Nephron progenitor cell (in vitro differentiated cells): ENCODE data around the gene CYP2C8.
"Not testable (repeated sequence)": the region's sequence is repeated elsewhere in the genome, so short reads cannot be mapped to it uniquely, and the experiment has no call there.

Experiments used
- DNase-seq: peaks from one replicate; pipeline ENCODE4 v3.0.0; 2021
- H3K27ac Mint-ChIP-seq: 2 replicates; pipeline ENCODE4 v1.8.0; 2021; ENCODE audit warnings: mild to moderate bottlenecking, moderate library complexity, mixed read lengths
- H3K27me3 Mint-ChIP-seq: 2 replicates; pipeline ENCODE4 v1.8.0; 2021; ENCODE audit warnings: mild to moderate bottlenecking, low read depth, mixed read lengths; ENCODE audit not compliant: poor library complexity
- H3K36me3 Mint-ChIP-seq: 2 replicates; pipeline ENCODE4 v1.8.0; 2021; ENCODE audit warnings: low read depth, mixed read lengths
- H3K4me1 Mint-ChIP-seq: 2 replicates; pipeline ENCODE4 v1.8.0; 2021; ENCODE audit warnings: mixed read lengths
- H3K4me3 Mint-ChIP-seq: 2 replicates; pipeline ENCODE4 v1.8.0; 2021; ENCODE audit warnings: mild to moderate bottlenecking, moderate library complexity, mixed read lengths
- H3K9me3 Mint-ChIP-seq: 2 replicates; pipeline ENCODE4 v1.8.0; 2021; ENCODE audit warnings: mild to moderate bottlenecking, moderate library complexity, mixed read lengths
- CTCF ChIP-seq: fragments of 200-600 bp; sonication (generic); IDR thresholded peaks from 2 replicates; pipeline ENCODE4 v1.5.0; 2021; ENCODE audit warnings: antibody characterized with exemption

The CYP2C8 gene

GRCh38 chr10:95069286-95069685 is at the start of gene CYP2C8:
CYP2C8 (minus strand) TSS chr10:95069497; CDS start chr10:95069402, 95 bp downstream.
- peaks cover 5% of the 10 kb centered on the region for H3K27me3 Mint-ChIP-seq
- no peaks in the 10 kb centered on the region for H3K4me1 Mint-ChIP-seq
- no peak within 1 kb of the TSS for H3K4me3 Mint-ChIP-seq
- DNase-seq: no peak
- peaks cover 5% of the 10 kb centered on the region for H3K9me3 Mint-ChIP-seq
- TF ChIP-seq CTCF: no peak
- H3K27ac Mint-ChIP-seq: no peak within 1 kb of the TSS
- peaks cover 5% of the 10 kb centered on the region for H3K36me3 Mint-ChIP-seq

GRCh38 chr10:95116869-95117269 is 47.6 kb upstream of the CYP2C8 start:
- Mint-ChIP-seq H3K27ac (no peak overlapping the region), H3K4me1 (no peaks in the 10 kb centered on the region), H3K4me3 (no peak overlapping the region), H3K9me3 (peaks cover 83% of the 10 kb centered on the region), H3K36me3 (peaks cover 9% of the 10 kb centered on the region), H3K27me3 (peaks cover 10% of the 10 kb centered on the region)
- no peak for TF ChIP-seq CTCF
- no peak for DNase-seq

GRCh38 chr10:95110823-95111222 is 41.5 kb upstream of the CYP2C8 start:
- H3K36me3 Mint-ChIP-seq: not testable (repeated sequence)

GRCh38 chr10:95097805-95098204 is 28.5 kb upstream of the CYP2C8 start:
- no peak for DNase-seq
- no peak overlapping the region for H3K27ac Mint-ChIP-seq
- H3K4me3 Mint-ChIP-seq: no peak overlapping the region
- H3K9me3 Mint-ChIP-seq: no peaks in the 10 kb centered on the region
- peaks cover 8% of the 10 kb centered on the region for H3K27me3 Mint-ChIP-seq
- H3K4me1 Mint-ChIP-seq: no peaks in the 10 kb centered on the region
- TF ChIP-seq CTCF: no peak
- H3K36me3 Mint-ChIP-seq: no peaks in the 10 kb centered on the region

More at GRCh38 chr10:95110823-95111222, 41.5 kb upstream of the CYP2C8 start:
- not testable (repeated sequence) for H3K27ac Mint-ChIP-seq, H3K4me3 Mint-ChIP-seq, DNase-seq, H3K27me3 Mint-ChIP-seq, H3K4me1 Mint-ChIP-seq
- H3K9me3 Mint-ChIP-seq: peaks cover 75% of the 10 kb centered on the region

GRCh38 chr10:95096143-95096542 is 26.8 kb upstream of the CYP2C8 start:
- no peaks in the 10 kb centered on the region for H3K4me1 Mint-ChIP-seq
- peaks cover 12% of the 10 kb centered on the region for H3K27me3 Mint-ChIP-seq
- H3K27ac Mint-ChIP-seq: no peak overlapping the region
- no peak overlapping the region for H3K4me3 Mint-ChIP-seq
- no peaks in the 10 kb centered on the region for H3K9me3 Mint-ChIP-seq
- no peak for TF ChIP-seq CTCF
- no peaks in the 10 kb centered on the region for H3K36me3 Mint-ChIP-seq
- no peak for DNase-seq

- not testable (repeated sequence) for H3K36me3 Mint-ChIP-seq, H3K4me1 Mint-ChIP-seq, DNase-seq, H3K27ac Mint-ChIP-seq, H3K27me3 Mint-ChIP-seq, H3K4me3 Mint-ChIP-seq
- H3K9me3 Mint-ChIP-seq: peaks cover 31% of the 10 kb centered on the region
These were observed 10.3 kb upstream of the CYP2C8 start for GRCh38 chr10:95079626-95080025.

GRCh38 chr10:95077556-95077955 is 8.3 kb upstream of the CYP2C8 start:
- peaks cover 6% of the 10 kb centered on the region for H3K36me3 Mint-ChIP-seq
- H3K4me3 Mint-ChIP-seq: no peak overlapping the region
- peaks cover 28% of the 10 kb centered on the region for H3K9me3 Mint-ChIP-seq
- no peaks in the 10 kb centered on the region for H3K4me1 Mint-ChIP-seq
- TF ChIP-seq CTCF: no peak
- DNase-seq: no peak
- H3K27ac Mint-ChIP-seq: no peak overlapping the region
- H3K27me3 Mint-ChIP-seq: peaks cover 3% of the 10 kb centered on the region
